ENCODE data around the gene ST6GAL1. TPM values are rescaled to one million over a fixed set of nuclear protein-coding genes. Genes with fewer than 3 reads are reported as not detected.

ST6GAL1 gene
- total and polyA plus RNA-seq, 2 experiments from 2014 or later: 17.6 to 65.1 TPM

DNA sequence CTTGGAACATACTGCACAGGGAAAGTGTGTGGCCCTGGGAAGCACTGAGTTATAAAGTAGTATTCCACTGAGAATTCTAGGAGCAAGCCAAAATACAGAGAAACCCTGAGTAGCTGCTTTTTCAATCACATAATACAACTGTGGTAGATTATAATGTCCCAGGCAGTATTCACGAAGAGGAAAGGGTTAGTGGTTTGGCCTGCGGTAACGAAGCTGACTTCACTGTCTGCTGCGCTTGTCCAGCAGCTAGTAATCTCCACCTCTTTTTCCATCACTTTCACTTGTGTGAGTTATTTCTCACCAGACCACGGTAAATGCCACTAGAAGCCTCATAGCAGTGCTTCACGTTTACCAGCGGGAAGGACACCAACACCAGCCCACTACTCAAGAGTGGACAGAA lies 174.6 kb downstream of the ST6GAL1 start (continued):
- TF ChIP-seq POLR2AphosphoS5 (IDR thresholded peaks at IDR 0.05; ENCODE audit: low read depth) (no peak), EZH2 (IDR thresholded peaks at IDR 0.05; ENCODE audit: low read depth, unreplicated experiment) (no peak)

GRCh38 chr3:187105700-187106099 lies 175.4 kb downstream of the ST6GAL1 start:
- Histone ChIP-seq H3K36me3 (ENCODE audit: insufficient read depth) (no peaks in the 10 kb centered on the region), H3K9me2 (ENCODE audit: insufficient read depth) (0 out of 2 replicates have a peak, but pooled peaks cover 7% of the 10 kb centered on the region), H3K4me1 (ENCODE audit: insufficient read depth) (peaks cover 11% of the 10 kb centered on the region; the same call in 1 of the 2 replicates), H3K4me2 (peak overlapping the region; percentile 9; the same call in 1 of the 2 replicates), H3K27me3 (ENCODE audit: insufficient read depth) (no peaks in the 10 kb centered on the region), H2AFZ (no peak overlapping the region), H3K27ac (ENCODE audit: low read depth) (no peak overlapping the region), H3F3A (replicated peaks; ENCODE audit: low read depth) (peaks cover 7% of the 10 kb centered on the region; the same call in 1 of the 2 replicates), H4K20me1 (replicated peaks; ENCODE audit: insufficient read depth) (no peaks in the 10 kb centered on the region), H3K79me2 (replicated peaks; ENCODE audit: insufficient read depth) (no peaks in the 10 kb centered on the region; the same call in 1 of the 2 replicates), H3K4me3 (no peak overlapping the region)
- Mint-ChIP-seq H3K4me3 (no peak overlapping the region), H3K9me3 (no peaks in the 10 kb centered on the region), H3K4me1 (peaks cover 11% of the 10 kb centered on the region), H3K27me3 (ENCODE audit: insufficient read depth, low read depth, poor library complexity) (peaks cover 4% of the 10 kb centered on the region), H3K36me3 (ENCODE audit: low read depth) (no peaks in the 10 kb centered on the region), H3K27ac (no peak overlapping the region)
- TF ChIP-seq ZNF462 (CRISPR knock-in tag; IDR thresholded peaks at IDR 0.05): no peak
- no peak for TF ChIP-seq STAT1 (IDR thresholded peaks at IDR 0.05; ENCODE audit: unreplicated experiment)
- TF ChIP-seq ZNF331 (CRISPR knock-in tag; IDR thresholded peaks at IDR 0.05; ENCODE audit: low read depth): no peak
- TF ChIP-seq POLR2AphosphoS5 (IDR thresholded peaks at IDR 0.05; ENCODE audit: low read depth): no peak
- no peak for TF ChIP-seq REST (IDR thresholded peaks at IDR 0.05; ENCODE audit: unreplicated experiment)
- no peak for TF ChIP-seq ZNF114 (CRISPR knock-in tag; IDR thresholded peaks at IDR 0.05)
- TF ChIP-seq CREB1 (CRISPR knock-in tag; IDR thresholded peaks at IDR 0.05; ENCODE audit: low read depth): no peak
- TF ChIP-seq JUNB (IDR thresholded peaks at IDR 0.05; ENCODE audit: unreplicated experiment): no peak
- no peak for TF ChIP-seq EZH2 (IDR thresholded peaks at IDR 0.05; ENCODE audit: low read depth, unreplicated experiment)
- DNase-seq (ENCODE audit: low spot score) (no peak), ATAC-seq (no peak)
